IPS-NIHi11 (cell line): ENCODE measurements around the gene GRIN3A.
"Not testable (repeated sequence)": the region's sequence is repeated elsewhere in the genome, so short reads cannot be mapped to it uniquely, and the experiment has no call there.

ENCODE experiments used
- DNase-seq: peaks from one replicate; pipeline ENCODE4 v3.0.0; 2012; ENCODE audit warnings: mixed read lengths, low spot score

GRIN3A gene

DNA sequence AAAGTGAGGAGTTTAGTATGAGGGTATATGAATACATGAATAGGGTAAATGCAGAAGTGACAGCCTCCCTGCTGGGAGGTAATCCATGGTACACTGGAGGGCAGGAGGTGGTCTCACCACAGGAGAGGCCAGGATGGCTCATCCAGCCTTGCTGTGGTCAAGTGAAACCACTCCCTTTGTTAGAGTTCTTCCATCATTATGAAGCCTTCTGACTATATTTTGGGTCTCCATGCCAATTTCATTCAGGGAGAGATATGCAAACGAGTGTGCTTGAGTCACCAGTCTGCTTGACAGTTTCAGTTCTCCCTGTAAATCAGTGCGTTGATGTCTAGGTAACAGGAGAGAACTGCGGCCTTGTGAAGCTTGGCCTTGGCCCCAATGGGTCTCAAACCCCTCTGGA is 160.1 kb downstream of the GRIN3A start:
- no peak for DNase-seq

DNA sequence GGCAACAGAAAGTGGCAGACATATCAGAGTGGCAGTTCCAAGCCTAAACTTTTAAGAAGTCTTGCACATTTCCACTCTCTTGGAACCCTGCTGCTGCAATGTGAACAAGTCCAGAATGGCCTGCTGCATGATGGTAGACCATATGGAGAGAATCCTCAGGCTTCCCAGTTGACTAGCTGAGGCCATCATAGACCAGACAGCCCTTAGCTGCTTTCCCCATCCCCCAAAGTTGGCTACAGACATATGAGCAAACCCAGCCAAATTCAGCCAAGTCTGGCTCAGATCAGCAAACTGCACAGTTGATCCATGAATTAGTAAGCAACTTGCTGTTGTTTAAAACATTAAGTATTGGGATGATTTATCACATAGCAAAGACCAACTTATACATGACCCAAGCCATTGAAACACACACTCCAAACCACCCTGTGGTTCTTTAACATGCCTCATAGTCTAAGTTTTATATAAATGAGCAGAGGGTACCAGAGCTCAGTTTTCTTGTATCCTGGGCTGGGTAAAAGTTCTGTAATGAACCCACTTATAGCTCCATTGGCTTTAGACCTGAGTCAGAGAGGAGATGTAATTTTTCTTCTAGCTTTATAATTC is 163.6 kb downstream of the GRIN3A start:
- no peak for DNase-seq

DNA sequence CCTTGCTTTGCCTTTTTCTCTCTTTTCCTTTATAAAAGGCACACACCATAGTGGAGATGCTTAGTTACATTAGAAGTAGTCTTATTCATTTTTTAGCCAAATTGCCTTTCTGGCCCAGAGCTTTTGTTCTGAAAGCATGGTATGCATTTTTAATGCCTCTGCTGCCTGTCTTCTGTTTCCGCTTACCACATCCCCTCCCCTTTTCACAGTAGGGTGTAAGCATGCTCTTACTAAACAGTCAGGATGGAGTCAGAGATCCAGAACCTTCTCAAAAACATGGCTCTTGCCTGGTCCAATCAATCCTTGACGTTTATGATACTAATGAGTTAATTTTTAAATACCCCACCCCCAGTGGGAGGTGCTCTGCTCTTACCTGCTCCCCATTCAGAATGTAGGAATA is 166.1 kb downstream of the GRIN3A start:
- DNase-seq = no peak

DNA sequence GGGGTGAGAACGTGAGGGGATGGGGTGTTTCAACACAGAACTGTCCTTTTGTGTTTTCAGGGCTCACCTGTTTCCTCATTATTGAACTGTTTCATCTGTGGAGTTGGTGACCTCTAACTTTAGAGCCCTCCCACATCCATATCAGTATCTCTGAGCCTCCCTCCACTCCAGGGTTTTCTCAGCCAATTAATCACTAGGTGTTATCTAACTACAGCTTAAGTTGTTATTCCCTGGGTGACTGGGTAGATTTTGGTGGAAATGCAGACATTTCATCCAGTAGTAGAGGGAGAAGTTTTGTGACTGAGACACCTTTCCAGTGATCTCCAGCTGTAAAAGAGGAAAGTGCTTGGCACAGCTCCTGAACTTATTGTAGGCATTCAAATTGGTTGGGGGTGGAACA is 167.3 kb downstream of the GRIN3A start:
- DNase-seq = no peak

DNA sequence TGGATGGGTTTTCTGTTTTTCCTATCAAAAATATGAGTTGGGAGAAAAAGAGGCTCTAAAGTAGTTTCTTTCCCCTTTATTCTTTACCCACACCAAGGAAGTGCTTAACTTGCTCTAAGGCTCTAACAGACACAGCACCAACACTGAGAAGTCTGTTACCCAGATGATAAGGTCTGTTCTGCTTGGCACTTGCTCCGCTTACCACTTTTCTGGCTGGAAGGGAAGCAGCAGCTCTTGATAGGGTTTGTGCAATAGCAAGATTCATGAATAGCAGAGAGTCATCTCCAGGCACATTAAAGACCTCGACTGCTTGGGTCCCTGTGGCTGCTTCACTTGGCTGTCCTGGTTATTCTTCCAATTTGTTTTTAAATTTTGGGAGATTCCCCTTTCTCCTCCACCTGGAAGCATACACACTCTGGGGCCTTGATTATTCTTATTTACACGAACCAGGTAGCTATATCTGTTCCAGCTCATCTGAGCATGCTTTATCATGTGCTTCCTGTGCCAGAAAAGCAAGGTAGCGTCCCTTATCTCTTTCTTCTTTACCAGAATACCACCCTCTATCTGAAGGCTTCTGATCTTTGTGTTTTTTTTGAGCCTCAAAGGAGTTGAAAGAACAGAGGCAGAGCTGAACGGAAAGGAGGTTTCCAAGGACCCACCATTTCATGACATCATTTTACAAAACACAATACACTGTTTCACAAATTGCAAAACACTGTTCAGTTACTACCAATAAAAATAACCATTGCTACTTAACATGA is 168.5 kb downstream of the GRIN3A start:
- DNase-seq = no peak

DNA sequence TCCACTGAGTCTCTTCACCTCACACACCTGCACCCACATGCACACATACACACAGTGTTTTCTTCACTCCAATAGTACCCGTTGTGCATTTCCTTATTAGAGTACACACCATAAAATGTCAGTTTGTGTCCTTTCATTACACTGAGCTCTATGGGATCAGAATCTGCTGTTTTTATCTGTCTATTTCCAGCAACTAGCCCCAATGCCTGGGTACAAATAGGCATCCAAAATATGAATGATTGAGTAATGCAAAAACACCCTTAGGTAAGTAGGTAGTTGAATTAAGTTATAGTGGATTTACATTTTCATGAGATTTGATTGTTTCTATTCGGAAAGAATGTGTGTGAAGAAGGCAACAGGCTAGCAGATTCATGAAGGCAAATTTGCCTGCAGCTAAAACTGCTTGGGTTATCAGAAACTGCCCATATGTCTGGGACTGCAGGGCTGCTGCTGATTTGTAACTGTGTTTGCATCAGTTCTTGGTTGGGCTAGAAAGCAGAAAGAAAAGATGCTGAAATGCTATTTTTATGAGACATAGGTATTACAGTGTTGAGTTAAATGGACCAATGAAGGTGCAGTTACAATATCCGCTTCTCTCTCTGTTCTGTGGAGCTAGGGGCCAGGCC is 170.6 kb downstream of the GRIN3A start:
- DNase-seq = no peak

DNA sequence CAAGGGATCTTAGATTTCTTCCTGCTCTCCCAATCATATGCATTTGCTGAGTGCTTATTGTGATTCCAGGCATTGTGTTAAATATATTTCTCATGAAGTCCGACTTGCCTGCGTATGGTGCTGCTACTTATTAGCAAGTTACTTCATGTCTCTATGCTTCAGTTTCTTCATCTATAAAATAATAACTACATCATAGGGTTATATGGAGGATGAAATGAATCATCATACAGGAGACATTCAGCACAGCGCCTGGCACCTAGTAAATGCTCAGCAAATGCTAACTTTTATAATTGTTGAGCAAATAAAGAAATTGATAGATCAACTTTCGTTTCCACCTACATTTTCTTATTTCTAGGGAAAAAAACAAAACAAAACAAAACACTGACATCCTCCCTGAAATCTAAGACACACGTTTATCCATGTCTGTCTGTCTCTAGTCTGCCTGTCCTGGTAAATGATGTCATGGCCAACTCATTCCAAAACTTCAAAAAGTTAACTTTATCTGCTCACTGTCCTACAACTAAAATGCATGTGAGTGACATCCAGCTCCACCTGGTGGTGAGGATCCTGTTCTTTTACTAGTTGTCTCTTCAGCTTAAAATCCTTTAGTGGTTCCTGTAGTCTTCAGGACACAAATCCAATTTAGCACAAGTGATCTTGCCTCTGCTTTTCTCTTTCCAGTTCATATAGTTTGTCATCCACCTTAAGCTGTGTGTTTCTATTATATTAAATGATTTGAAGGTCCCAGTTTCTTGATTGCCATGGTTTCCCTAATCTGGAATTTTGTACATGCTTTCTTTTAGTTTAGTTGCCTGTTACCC is 171.3 kb downstream of the GRIN3A start:
- peak; percentile 22 for DNase-seq

DNA sequence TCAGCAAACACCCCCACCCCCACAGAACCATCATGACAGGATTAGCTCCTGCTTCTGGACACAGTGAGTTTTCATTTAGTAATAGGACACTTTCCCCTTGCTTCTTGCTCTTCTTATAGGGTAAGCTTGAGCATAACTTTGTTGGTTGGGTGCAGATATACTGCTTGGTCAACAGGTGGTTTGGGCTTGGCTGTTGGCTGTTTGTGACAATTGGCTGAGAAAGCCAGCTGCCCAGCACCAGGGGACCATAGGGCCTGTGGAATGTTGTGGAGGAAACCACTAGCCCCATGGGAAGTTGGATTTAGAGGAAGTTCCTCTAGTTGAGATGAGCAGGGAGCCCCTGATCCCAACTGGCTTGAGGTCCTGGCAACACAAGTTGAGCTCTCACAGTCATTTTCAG is 174.2 kb downstream of the GRIN3A start:
- DNase-seq = no peak

DNA sequence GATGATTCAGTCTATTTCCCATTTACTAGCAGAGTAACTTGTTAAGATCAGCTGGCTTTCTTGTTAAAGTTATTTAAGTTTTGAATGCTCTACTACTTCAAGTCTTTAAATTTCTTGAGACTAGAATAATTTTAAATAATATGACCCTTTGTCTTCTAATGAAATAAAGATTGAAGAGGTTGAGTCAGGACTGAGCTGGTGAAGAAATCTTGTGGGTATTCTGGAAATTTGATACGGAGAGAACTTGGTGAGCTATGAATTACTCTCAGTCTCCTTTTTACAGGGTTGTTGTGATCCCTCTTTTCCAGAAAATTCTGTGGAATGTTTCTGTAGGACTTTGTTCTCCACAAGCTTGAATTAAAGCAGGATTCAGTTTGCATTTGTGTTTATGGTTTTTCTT is 175.5 kb downstream of the GRIN3A start:
- no peak for DNase-seq

DNA sequence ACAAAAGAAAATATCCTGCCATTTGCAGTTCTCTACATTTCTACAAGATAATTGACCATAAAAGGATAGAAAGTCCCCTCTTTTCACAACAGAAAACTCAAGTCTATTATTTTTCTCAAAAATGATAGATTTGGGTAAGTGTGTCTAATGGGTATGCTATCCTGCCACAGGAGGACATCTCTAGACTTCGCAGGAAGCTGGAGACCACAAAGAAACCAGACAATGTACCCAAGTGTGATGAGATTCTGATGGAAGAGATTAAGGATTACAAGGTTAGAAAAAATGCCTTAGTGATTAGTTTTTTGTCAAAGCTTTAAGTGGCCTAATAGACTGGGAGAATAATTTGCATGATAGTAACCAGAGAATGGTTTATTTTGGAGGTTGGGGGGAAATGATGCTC is 176.7 kb downstream of the GRIN3A start:
- no peak for DNase-seq

DNA sequence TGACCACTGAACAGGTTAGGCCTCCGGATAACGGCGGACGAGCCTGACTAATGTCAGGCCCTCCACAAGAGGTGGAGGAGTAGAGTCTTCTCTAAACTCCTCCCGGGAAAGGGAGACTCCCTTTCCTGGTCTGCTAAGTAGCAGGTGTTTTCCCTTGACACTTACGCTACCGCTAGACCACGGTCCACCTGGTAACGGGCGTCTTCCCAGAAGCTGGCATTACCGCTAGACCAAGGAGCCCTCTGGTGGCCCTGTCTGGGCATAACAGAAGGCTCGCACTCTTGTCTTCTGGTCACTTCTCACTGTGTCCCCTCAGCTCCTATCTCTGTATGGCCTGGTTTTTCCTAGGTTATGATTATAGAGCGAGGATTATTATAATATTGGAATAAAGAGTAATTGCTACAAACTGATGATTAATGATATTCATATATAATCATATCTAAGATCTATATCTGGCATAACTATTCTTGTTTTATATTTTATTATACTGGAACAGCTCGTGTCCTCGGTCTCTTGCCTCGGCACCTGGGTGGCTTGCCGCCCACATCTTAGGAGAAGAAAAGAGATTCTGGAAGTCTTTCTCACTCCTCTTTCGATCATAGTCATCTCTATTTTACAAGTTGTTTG is 188.9 kb downstream of the GRIN3A start:
- DNase-seq = not testable (repeated sequence)

DNA sequence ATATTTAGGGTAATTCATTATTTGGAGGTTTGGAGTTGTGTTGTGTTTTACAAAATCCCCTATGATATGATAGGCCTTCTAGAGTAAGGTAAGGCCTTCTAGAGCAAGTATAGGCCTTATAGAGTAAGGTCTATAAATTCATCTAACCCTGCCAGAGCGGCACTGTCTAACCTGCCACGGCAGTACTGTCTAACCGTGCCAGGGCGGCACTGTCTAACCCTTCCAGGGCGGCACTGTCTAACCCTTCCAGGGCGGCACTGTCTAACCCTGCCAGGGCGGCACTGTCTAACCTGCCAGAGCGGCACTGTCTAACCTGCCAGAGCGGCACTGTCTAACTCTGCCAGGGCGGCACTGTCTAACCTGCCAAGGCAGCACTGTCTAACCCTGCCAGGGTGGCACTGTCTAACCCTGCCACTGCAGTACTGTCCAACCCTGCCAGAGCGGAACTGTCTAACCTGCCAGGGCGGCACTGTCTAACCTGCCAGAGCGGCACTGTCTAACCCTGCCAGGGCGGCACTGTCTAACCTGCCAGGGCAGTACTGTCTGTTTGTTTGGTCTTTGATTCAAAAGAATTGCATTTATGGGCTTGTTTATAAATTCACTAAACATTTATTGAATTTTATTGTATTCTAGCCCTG is 195.2 kb downstream of the GRIN3A start:
- no peak for DNase-seq

DNA sequence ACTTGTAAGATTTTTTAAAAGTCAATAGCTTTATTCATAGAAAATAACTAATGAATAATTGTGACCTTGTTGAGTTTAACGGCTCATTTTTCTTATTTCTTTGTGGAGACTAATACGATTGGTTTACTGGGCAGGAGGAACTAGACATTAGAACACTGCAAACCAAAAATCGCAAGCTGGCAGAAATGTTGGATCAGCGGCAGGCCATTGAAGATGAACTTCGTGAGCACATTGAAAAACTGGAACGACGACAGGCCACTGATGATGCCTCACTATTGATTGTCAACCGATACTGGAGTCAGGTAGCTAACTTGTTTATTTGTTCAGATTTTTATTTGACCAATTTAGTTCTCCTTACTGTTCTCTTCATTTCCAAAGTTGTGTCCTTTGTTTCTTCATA is 198.4 kb downstream of the GRIN3A start:
- no peak for DNase-seq

DNA sequence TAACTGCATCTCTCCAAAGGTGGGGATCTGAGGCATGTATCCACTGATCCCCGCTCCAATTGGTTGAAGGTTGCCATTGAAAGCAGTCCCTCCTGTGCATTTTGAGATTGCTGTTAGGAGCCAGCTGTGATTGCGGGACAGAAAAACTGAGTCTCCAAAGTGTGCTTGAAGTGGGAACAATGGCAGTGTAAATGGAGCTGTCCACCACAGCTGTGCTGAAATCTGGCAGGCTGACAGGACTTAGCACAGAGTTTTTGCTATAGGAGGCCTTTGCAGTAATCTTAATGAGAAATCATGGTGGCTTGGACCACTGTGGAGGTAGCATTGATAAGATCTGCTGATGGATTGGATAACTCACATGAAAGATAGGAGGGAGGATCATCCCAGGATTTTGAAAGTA is 201.5 kb downstream of the GRIN3A start:
- DNase-seq = peak; percentile 49

DNA sequence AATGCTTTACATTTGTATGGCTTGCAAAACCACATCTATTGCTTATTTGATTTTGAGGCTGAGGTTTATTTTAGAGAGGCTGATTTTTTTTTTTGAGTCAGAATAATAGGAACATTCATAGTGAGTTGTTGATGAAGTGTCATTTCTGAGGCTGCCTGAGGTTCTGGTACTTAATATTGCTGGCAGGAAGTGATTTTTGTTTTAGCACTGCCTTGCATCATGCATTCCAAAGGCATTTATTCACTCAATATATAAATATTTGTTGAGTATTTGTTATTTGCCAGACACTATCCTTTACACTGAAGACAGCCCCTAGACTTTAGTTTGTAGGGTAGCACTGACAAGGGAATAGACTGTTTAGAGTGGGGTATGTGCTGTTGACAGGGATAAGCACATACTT is 202.1 kb downstream of the GRIN3A start:
- DNase-seq = no peak

DNA sequence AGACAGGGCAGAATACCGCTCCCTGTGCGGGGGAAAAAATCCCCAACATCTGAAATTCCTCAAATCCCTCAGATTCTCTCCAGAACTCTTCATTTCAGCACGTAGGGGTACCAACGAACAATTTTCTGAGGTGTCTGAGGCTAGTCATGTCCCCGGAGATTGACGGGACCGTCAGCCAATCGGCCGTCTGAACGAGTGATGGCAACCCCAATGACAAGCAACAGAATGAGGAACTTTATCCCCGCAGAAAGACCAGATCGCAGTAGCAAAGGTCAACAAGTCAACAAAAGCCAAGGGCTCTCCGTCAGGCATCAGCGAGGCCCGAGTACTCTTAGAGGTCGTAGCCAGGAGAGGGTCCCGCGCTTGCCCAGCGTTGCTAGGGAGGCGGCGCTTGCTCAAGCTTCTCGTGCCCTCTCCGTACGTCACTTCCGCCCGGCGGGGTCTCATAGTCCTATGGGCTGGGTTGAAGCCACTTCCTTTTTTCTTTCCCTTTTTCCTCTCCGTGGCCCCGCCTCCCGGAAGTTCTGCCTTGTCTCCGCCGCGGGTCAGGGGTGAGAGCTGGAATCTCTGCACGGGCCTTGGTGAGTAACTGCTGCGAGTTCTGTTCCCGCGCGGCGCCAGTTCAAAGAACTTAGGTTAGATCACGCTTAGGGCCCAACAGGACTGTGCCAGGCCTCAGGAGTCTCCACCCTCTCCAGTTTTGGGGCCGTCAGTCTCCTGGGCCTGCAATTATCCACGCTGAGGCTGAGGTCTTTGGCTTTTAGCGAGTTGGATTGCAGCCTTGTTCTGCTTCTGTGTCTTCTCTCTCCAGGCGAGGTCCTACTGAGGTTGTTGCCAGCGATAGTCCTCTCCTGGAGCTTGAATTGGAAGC is 204.9 kb downstream of the GRIN3A start, which contains the start of gene RNF20:
TSS of gene RNF20 (plus strand) at position 520 of the 871 bp plus-strand sequence. CDS start 1,571 bp downstream, outside the sequence.
- peak; percentile 97 for DNase-seq

DNA sequence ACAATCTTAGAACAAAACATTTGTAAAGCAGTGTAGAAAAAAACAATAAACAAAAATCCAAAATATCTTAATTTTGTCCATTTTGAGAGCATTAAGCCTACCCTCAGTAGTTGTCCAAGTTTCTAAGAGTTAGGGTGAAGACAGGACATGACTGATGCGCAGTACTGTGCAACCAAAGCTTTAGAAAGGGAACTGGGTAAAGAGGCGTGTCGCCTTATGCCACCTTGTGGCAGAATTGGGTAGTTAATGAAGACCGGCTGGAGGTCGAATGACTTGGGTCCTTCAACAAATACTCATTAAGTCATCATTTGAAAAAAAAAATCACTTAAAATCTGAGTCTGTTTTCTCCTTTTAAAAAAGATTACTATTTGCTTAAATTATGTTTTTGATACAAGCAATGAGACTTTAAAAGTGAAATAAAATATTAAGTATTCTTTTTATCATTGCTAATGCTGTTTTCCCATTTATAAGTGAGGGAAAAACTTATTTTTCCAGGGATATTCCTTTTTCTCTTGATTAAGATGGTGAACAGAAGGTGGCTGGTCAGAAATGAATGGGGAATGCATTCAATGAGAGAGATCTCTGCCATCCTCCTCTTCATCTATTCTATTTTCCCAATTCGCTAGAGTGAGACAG is 208.3 kb downstream of the GRIN3A start:
- peak; percentile 68 for DNase-seq

DNA sequence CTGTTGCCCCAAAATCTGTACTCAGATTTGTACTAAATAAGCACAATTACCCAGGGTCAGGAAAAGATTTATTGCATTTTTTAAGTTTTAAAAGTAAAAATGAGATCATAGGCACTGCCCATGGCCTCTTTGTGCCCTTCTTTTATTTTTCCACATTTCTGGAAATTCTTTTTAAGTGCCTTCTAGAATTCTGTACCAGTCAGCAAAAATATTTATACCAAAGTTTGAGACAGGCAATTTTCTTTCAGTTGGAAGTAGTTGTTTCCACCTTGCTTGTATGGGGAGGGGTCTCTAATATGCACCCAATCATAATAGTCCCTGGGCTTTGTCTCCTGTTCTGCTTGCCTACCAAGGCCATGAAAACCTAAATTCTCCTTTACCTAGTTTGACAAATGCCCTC is 210.4 kb downstream of the GRIN3A start:
- DNase-seq = no peak

DNA sequence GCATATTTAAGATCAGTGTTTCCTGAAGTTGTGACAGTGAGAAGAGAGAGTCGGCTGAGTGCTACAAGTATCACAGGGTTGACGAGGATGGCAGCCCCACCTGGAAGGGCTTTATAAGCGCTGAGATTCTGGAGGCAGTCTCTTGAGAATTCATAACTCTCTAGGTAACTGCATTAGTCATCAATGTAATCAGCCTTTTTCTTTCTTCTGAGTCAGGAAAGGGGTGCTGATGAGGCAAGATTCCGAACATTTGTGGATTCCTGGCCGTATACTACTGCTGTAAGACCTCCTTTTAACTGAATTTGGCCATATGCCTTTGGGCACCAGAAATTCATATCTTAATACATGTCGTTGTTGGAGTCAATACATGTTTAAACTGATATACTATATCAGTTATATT is 211.4 kb downstream of the GRIN3A start:
- DNase-seq = no peak

DNA sequence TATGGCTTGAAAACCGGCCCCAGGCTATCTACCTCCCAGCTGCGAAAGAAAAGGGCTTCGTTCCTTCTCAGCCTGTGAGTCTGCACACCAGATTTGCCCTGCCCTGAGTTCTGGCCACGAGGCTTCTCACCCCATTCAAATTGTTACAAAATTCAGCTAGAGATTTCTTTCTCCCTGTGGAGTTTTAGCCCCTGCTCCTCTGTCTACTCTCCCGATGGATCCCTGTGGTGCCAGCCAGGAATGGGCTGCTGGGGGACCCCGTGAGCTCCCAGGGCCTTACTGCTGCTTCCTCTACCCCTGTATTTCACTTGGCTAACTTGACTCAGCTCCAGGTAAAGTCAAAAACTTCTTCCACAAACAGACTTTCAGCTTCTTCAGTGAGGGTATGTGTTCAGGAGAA is 214.1 kb downstream of the GRIN3A start:
- DNase-seq = no peak
